ENCODE results near the gene CFAP107.

The CFAP107 gene

DNA sequence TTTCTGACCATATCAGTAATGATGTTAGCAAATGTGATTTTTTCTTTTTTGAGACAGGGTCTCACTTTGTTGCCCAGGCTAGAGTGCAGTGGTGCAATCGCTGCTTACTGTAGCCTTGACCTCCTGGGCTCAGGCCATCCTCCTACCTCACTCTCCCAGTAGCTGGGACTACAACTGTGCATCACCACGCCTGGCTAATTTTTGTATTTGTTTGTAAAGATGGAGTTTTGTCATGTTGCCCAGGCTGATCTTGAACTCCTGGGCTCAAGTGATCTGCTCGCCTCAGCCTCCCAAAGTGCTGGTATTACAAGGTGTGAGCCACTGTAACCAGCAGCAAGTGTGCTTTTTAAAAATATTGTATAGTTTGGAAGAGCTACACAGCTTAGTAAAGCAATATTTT lies 4.1 kb upstream of the CFAP107 start:
- no peak for DNase-seq (ENCODE audit: low read depth, low spot score)

GRCh38 chr1:12745126-12745991 lies 641 bp upstream of the CFAP107 start:
- DNase-seq (ENCODE audit: low read depth, low spot score): no peak

GRCh38 chr1:12748778-12749355 lies 2.9 kb downstream of the CFAP107 start:
- no peak for DNase-seq (ENCODE audit: low read depth, low spot score)

GRCh38 chr1:12754738-12755137 lies 8.7 kb downstream of the CFAP107 start:
- no peak for DNase-seq (ENCODE audit: low read depth, low spot score)

GRCh38 chr1:12756273-12756672 lies 10.3 kb downstream of the CFAP107 start:
- no peak for DNase-seq (ENCODE audit: low read depth, low spot score)

GRCh38 chr1:12756768-12757413 lies 10.9 kb downstream of the CFAP107 start:
- no peak for DNase-seq (ENCODE audit: low read depth, low spot score)

DNA sequence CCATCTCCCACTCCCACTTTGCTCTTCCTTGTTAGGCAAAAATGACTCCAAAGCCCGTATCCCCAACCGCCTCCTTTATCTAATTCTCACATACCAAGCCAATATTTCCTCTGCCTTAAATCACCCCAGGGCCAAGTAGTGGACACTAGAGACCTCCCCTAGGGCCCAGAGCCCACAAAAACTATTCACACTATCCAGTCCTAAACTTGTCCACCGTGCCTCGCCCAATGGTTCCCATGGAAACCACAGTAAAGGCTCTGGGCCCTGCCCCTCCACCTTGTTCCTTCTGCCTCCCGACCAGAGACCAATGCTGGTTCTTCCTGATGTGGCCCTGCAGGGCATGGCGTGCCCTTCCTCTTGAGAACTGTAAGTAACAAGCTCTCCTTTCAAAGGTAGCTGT lies 11.8 kb downstream of the CFAP107 start:
- peak; percentile 16 for DNase-seq (ENCODE audit: low read depth, low spot score)

DNA sequence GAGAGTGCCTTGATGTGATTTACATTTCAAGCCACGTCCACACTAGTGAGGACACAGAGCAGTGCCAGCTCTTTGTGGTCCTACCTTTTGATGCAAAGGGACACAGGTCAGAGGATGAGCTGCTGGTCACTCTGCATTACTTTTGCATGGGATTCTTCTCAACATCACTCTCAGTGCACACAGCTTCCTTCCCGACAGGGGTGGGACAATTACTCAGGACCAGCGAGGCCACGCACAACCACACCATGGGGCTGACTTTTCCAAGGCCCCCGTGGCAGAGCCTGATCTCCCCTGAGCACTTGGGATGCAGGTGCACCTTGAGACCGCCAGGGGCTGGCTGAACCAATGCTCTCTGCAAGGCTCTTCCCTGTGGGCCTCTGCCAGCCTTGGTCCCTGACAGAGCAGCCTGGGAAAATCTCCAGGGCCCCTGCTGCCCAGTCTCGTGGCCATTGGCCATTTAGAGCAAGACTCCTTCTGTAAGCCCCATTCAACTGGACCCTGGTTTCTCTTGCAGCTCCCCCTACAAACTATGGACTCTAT lies 14.3 kb downstream of the CFAP107 start:
- DNase-seq (ENCODE audit: low read depth, low spot score): peak; percentile 16

GRCh38 chr1:12761781-12762180 lies 15.8 kb downstream of the CFAP107 start:
- no peak for DNase-seq (ENCODE audit: low read depth, low spot score)

GRCh38 chr1:12762766-12763165 lies 16.8 kb downstream of the CFAP107 start:
- DNase-seq (ENCODE audit: low read depth, low spot score): no peak

GRCh38 chr1:12763479-12763878 lies 17.5 kb downstream of the CFAP107 start:
- no peak for DNase-seq (ENCODE audit: low read depth, low spot score)

- no peak for DNase-seq (ENCODE audit: low read depth, low spot score)
These were observed 18.0 kb downstream of the CFAP107 start for GRCh38 chr1:12764016-12764415.

GRCh38 chr1:12769031-12769430 lies 23.0 kb downstream of the CFAP107 start:
- DNase-seq (ENCODE audit: low read depth, low spot score): no peak

- no peak for DNase-seq (ENCODE audit: low read depth, low spot score)
These were observed 24.0 kb downstream of the CFAP107 start for GRCh38 chr1:12769976-12770505.

- no peak for DNase-seq (ENCODE audit: low read depth, low spot score)
These were observed 24.6 kb downstream of the CFAP107 start for GRCh38 chr1:12770620-12771019.

GRCh38 chr1:12771186-12771585 lies 25.2 kb downstream of the CFAP107 start:
- DNase-seq (ENCODE audit: low read depth, low spot score): no peak

GRCh38 chr1:12772520-12772919 lies 26.5 kb downstream of the CFAP107 start:
- no peak for DNase-seq (ENCODE audit: low read depth, low spot score)

DNA sequence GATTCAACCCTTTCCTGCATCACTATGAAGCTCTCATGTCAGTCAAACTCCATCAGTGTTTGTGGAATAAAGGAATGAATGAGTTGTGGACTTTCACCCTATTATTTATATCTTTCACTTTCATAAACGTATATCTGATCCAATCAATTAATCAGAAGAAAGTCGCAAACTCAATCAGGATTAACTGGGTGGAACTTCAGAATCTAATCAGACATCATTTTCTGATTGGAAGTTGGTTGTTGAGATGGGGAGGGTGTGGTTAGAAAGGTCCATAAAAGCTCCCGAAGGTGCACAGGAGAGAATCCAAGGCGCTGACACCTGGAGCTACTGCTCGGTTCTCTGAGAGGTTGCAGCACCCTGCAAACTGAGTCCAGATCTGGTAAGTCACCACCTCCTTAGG lies 27.4 kb downstream of the CFAP107 start, which contains the start of gene PRAMEF12:
TSS of gene PRAMEF12 (plus strand) at position 301 of the 400 bp plus-strand sequence. CDS start 1,130 bp downstream, outside the sequence.
- no peak for DNase-seq (ENCODE audit: low read depth, low spot score)

GRCh38 chr1:12774801-12775345 lies 28.9 kb downstream of the CFAP107 start:
- no peak for DNase-seq (ENCODE audit: low read depth, low spot score)

DNA sequence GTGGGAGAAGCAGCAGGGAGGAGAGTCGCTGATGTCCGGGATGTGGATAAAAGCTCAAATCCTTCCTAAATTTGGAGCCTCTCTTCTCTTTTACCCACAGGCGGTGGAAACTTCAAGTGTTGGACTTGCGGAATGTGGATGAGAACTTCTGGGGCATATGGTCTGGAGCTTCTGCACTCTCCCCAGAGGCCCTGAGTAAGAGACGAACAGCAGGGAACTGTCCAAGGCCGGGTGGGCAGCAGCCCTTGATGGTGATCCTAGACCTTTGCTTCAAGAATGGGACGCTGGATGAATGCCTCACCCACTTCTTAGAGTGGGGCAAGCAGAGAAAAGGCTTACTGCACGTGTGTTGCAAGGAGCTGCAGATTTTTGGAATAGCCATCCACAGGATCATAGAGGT lies 29.4 kb downstream of the CFAP107 start:
- DNase-seq (ENCODE audit: low read depth, low spot score): no peak

GRCh38 chr1:12776801-12777557 lies 31.0 kb downstream of the CFAP107 start:
- no peak for DNase-seq (ENCODE audit: low read depth, low spot score)

All from ELF-1 (cell line).